Left ventricle myocardium inferior (tissue), 1 donor: ENCODE measurements around the gene ABLIM1. TPM values are rescaled to one million over a fixed set of nuclear protein-coding genes. Genes with fewer than 3 reads are reported as not detected.

Source experiments
- DNase-seq: peaks from one replicate; pipeline ENCODE4 v3.0.0-alpha.2; 2020
- H3K27ac ChIP-seq: fragments of 200-600 bp; replicated peaks from 2 replicates; pipeline ENCODE4 v1.8.0; 2021
- H3K27me3 ChIP-seq: fragments of 200-600 bp; 2 replicates; pipeline ENCODE4 v1.8.0; 2021; ENCODE audit warnings: low read depth
- H3K36me3 ChIP-seq: fragments of 200-600 bp; 2 replicates; pipeline ENCODE4 v1.8.0; 2021
- H3K4me1 ChIP-seq: fragments of 200-600 bp; 2 replicates; pipeline ENCODE4 v1.8.0; 2021
- H3K4me3 ChIP-seq: fragments of 200-600 bp; 2 replicates; pipeline ENCODE4 v1.8.0; 2021; ENCODE audit warnings: mild to moderate bottlenecking, moderate library complexity
- H3K9me3 ChIP-seq: fragments of 200-600 bp; replicated peaks from 2 replicates; pipeline ENCODE4 v1.8.0; 2021
- intact Hi-C: fragments of 100-400 bp; cut with micrococcal nuclease; formaldehyde crosslinking; loops from one replicate; pipeline ENCODE4 v1.11.0; 2022
- total RNA-seq: library from RNA; stranded (reverse); fragmentation: NEBNext Ultra II Directional; extraction: Animal tissue kit (Norgen Biotek cat#: 25700); gene quantifications from one replicate; pipeline ENCODE4 v1.2.1, GENCODE V29; 2021
- TF ChIP-seq, protein P1 (sequence below): fragments of 200-600 bp; IDR thresholded peaks from 2 replicates; pipeline ENCODE4 v1.8.0; 2021; ENCODE audit warnings: antibody characterized with exemption, mild to moderate bottlenecking, borderline replicate concordance
- donor health status: DM: no; HTN: yes; CAD: no; lungs with severe emphysema.

ABLIM1 gene
- total RNA-seq, 1 donor from 2014 or later, result 674 TPM

DNA sequence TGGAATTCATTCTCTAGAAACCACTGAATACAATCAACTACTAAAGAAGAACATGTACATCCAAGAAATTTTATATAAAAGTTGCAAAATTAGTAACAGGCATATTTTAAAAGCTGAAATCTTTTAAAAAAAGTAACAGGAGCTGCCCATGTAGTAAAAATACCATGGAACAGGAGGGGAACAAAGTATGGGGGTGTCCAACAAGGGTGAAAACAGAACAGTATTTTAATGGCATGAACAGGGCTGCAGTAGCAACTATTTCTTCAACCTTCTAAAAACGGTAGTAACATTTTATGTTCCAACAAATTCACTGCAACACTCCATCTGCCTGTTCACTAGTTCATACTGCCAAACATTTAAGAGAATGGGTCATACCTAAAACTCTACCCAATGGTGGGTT, 77.0 kb downstream of the ABLIM1 start:
- intact Hi-C loops, result no loop called here
- TF ChIP-seq, protein P1, sequence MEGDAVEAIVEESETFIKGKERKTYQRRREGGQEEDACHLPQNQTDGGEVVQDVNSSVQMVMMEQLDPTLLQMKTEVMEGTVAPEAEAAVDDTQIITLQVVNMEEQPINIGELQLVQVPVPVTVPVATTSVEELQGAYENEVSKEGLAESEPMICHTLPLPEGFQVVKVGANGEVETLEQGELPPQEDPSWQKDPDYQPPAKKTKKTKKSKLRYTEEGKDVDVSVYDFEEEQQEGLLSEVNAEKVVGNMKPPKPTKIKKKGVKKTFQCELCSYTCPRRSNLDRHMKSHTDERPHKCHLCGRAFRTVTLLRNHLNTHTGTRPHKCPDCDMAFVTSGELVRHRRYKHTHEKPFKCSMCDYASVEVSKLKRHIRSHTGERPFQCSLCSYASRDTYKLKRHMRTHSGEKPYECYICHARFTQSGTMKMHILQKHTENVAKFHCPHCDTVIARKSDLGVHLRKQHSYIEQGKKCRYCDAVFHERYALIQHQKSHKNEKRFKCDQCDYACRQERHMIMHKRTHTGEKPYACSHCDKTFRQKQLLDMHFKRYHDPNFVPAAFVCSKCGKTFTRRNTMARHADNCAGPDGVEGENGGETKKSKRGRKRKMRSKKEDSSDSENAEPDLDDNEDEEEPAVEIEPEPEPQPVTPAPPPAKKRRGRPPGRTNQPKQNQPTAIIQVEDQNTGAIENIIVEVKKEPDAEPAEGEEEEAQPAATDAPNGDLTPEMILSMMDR, result no peak
- Histone ChIP-seq H3K27ac (peak overlapping the region; percentile 34), H3K27me3 (no peaks in the 10 kb centered on the region), H3K9me3 (peaks cover 3% of the 10 kb centered on the region), H3K4me1 (peaks cover 95% of the 10 kb centered on the region), H3K36me3 (no peaks in the 10 kb centered on the region), H3K4me3 (no peak overlapping the region)
- DNase-seq, result no peak

DNA sequence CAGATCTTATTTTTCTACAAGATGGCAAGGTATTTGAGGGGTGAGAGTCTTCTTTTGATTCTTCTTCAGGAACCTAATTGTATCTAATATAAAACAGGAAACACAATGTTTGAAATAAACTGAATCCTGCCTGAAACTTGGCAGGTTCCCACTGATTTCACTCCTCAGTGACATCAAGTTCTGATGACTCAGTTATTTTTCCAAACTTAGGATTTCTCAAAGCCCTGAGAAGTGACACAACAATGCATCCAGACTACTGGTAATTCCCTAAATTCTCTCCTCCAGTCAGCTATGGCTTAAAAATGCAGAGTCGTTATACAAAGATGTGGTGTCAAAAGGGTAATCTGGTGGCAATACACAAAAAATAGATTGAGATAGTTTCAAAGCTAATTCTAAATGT, 80.9 kb downstream of the ABLIM1 start:
- Histone ChIP-seq H3K9me3 (no peaks in the 10 kb centered on the region), H3K4me3 (peak overlapping the region; percentile 28), H3K27me3 (no peaks in the 10 kb centered on the region), H3K27ac (peak overlapping the region; percentile 67), H3K36me3 (peaks cover 24% of the 10 kb centered on the region), H3K4me1 (peaks cover 98% of the 10 kb centered on the region)
- TF ChIP-seq, protein P1, result no peak
- DNase-seq, result no peak
- intact Hi-C loops, result no loop called here

DNA sequence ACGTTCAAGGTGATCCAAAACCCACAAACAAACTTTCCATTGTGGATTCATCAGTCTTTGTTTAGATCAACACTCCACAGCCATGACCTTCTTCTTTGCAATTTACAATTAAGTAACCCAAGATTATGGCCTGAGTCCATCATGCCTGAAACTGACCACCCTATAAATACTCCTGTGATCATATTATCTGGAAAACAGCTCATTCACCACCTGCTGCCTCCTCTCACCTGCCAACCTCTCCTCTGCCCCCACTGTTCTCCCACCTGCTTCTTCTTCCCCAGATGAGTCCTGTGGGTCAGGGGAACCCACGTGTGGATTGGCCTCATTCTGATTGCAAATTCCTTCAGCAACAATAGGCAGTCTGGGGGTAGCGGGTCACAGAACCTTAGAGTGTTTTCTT, 81.4 kb downstream of the ABLIM1 start:
- no peaks in the 10 kb centered on the region for H3K27me3 ChIP-seq
- H3K4me1 ChIP-seq, result peaks cover 98% of the 10 kb centered on the region
- peak overlapping the region; percentile 28 for H3K4me3 ChIP-seq
- TF ChIP-seq, protein P1, result no peak
- peak overlapping the region; percentile 67 for H3K27ac ChIP-seq
- DNase-seq, result no peak
- intact Hi-C loops, result no loop called here
- no peaks in the 10 kb centered on the region for H3K9me3 ChIP-seq
- peaks cover 27% of the 10 kb centered on the region for H3K36me3 ChIP-seq

DNA sequence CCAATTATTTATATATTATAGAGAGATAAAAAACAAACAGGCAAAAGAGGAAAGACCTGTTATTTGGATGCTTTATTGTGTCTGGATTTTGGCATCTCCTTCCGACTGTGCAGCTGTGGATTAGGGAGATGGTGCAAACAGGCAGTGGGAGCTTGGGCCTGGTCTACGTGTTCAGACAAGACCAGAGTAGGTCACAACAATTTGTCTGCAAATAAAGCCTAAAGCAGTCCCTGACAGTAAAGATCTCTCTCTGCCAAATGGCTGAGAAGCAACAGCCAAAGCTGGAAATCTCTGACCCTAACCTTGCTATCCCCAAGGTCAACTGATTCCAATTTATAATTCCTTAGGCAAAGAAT, 82.0 kb downstream of the ABLIM1 start:
- intact Hi-C loops, result no loop called here
- H3K27ac ChIP-seq, result peak overlapping the region; percentile 67
- H3K36me3 ChIP-seq, result peaks cover 34% of the 10 kb centered on the region
- no peaks in the 10 kb centered on the region for H3K9me3 ChIP-seq
- TF ChIP-seq, protein P1, result no peak
- peaks cover 98% of the 10 kb centered on the region for H3K4me1 ChIP-seq
- no peak for DNase-seq
- no peaks in the 10 kb centered on the region for H3K27me3 ChIP-seq
- H3K4me3 ChIP-seq, result peak overlapping the region; percentile 28

DNA sequence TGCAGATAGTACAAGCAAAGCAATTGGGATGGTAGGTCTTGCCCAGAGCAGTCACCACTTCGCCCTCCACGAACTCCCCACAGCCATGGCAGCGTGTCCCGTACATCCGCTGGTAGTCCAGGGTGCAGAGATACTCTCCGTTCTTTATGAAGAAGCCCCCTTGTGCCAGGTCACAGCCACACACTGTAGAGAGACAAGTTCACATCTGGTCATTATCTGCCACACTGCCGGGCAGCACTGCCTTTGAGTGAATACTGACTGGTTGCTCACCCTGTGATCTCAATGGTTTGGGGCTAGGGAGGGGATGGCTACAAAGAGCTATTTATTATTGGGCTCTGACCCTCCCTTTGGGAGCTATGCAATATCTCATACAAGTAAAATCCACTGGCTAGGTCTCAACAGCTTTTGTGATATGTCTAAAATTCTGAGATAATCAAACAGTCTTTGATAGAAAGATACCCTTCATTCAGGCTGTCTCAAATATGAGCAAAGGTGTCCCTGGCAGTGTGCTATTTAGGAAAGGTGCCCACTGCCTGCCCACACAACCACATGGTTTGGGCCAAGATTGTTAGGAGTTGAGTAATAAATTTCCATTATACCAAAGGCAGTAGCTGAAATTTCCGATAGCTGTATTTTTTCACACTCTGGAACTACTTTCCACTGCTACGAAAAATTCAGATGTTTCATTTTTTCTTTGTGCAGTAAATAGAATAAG, 82.5 kb downstream of the ABLIM1 start:
- intact Hi-C loops, result no loop called here
- Histone ChIP-seq H3K27ac (peak overlapping the region; percentile 67), H3K9me3 (no peaks in the 10 kb centered on the region), H3K4me1 (peaks cover 99% of the 10 kb centered on the region), H3K4me3 (peak overlapping the region; percentile 28), H3K36me3 (peaks cover 39% of the 10 kb centered on the region), H3K27me3 (no peaks in the 10 kb centered on the region)
- no peak for DNase-seq
- TF ChIP-seq, protein P1, result no peak
